GM12872 (cell line): Measurements from ENCODE around the gene BCAT1.

Experiments used
- CTCF ChIP-seq: IDR thresholded peaks from 3 replicates; pipeline ENCODE4 v1.5.1; 2011; ENCODE audit warnings: low read depth, mild to moderate bottlenecking, low read length, moderate library complexity; ENCODE audit not compliant: insufficient read depth

The BCAT1 gene

GRCh38 chr12:24919346-24920001, 29.4 kb downstream of the BCAT1 start:
- no peak for TF ChIP-seq CTCF

GRCh38 chr12:24918596-24918995, 30.3 kb downstream of the BCAT1 start:
- no peak for TF ChIP-seq CTCF

GRCh38 chr12:24915501-24915900, 33.4 kb downstream of the BCAT1 start:
- TF ChIP-seq CTCF: no peak

- TF ChIP-seq CTCF: no peak
Observed at GRCh38 chr12:24913953-24914352, 34.9 kb downstream of the BCAT1 start.

- no peak for TF ChIP-seq CTCF
Observed at GRCh38 chr12:24913130-24913529, 35.8 kb downstream of the BCAT1 start.

GRCh38 chr12:24911271-24911791, 37.6 kb downstream of the BCAT1 start:
- TF ChIP-seq CTCF: no peak

- no peak for TF ChIP-seq CTCF
Observed at GRCh38 chr12:24909667-24910066, 39.2 kb downstream of the BCAT1 start.
